B cell (primary cell): ENCODE measurements around the gene BTG2. TPM values are rescaled to one million over a fixed set of nuclear protein-coding genes. Genes with fewer than 3 reads are reported as not detected.

Experiments used
- ATAC-seq: fragments of 200-7000 bp; cut with Tn5 transposase; one replicate; pipeline ENCODE4 v1.10.0; 2021; ENCODE audit warnings: low read depth, mild to moderate bottlenecking, moderate number of reproducible peaks, moderate library complexity
- CTCF ChIA-PET: fragments of 350-600 bp; sonication (Branson Sonifier 250); formaldehyde crosslinking; loops from one replicate; lab custom pipeline; 2021; ENCODE audit warnings: antibody characterized with exemption, inconsistent platforms; lab: Charles Lee
- POLR2A ChIA-PET: fragments of 350-600 bp; sonication (Branson Sonifier 250); formaldehyde crosslinking; loops from one replicate; lab custom pipeline; 2021; ENCODE audit warnings: antibody characterized with exemption; lab: Charles Lee
- DNase-seq: peaks from one replicate; pipeline ENCODE4 v3.0.0; 2013
- H2AFZ ChIP-seq: 2 replicates; pipeline ENCODE4 v1.6.1; 2012; ENCODE audit warnings: mild to moderate bottlenecking, low read depth, low read length; ENCODE audit not compliant: insufficient read depth, poor library complexity, severe bottlenecking
- H3K27ac ChIP-seq, 2 donors: 1 replicate in 1 of 2; 2 replicates in 1 of 2; pipeline ENCODE4 v1.5.1; 2012 to 2013; ENCODE audit warnings: low read length in 2 of 2, mild to moderate bottlenecking in 2 of 2, moderate library complexity in 1 of 2
- H3K27me3 ChIP-seq, 4 experiments: fragments of 200-600 bp in 1 of 4; sonication (generic) in 1 of 4; replicated peaks in 1 of 4; 1 replicate in 2 of 4; 2 replicates in 2 of 4; pipeline versions ENCODE4 v1.6.1 to v1.7.0; 2013 to 2016; ENCODE audit warnings: low read length in 3 of 4, mild to moderate bottlenecking in 2 of 4, mixed read lengths in 1 of 4, moderate library complexity in 1 of 4; ENCODE audit not compliant: insufficient read depth in 4 of 4, control insufficient read depth in 3 of 4; ENCODE audit errors: control extremely low read depth in 1 of 4
- H3K36me3 ChIP-seq, 2 experiments: replicated peaks in 1 of 2; 1 replicate in 1 of 2; 2 replicates in 1 of 2; pipeline versions ENCODE4 v1.6.1 to v1.7.1; 2013; ENCODE audit warnings: low read length in 1 of 2; ENCODE audit not compliant: insufficient read depth in 2 of 2, control insufficient read depth in 1 of 2; ENCODE audit errors: control extremely low read depth in 1 of 2, extremely low read depth in 1 of 2
- H3K4me1 ChIP-seq, 2 donors: fragments of 200-600 bp in 1 of 2; sonication (generic) in 1 of 2; 1 replicate in 1 of 2; 2 replicates in 1 of 2; pipeline versions ENCODE4 v1.5.1 to v1.6.1; 2013 to 2017; ENCODE audit warnings: low read length in 2 of 2; ENCODE audit not compliant: control insufficient read depth in 2 of 2, insufficient read depth in 2 of 2
- H3K4me2 ChIP-seq: replicated peaks from 2 replicates; pipeline ENCODE3; 2012; ENCODE audit warnings: mild to moderate bottlenecking, low read depth, low read length; ENCODE audit not compliant: poor library complexity, severe bottlenecking
- H3K4me3 ChIP-seq, 5 experiments: fragments of 200-600 bp in 1 of 5; sonication (generic) in 1 of 5; 1 replicate in 3 of 5; 2 replicates in 2 of 5; pipeline versions ENCODE4 v1.5.1 to v1.7.0; 2011 to 2016; ENCODE audit warnings: low read length in 4 of 5, mild to moderate bottlenecking in 4 of 5, low read depth in 2 of 5, control low read depth in 1 of 5, moderate library complexity in 1 of 5; ENCODE audit not compliant: insufficient read depth in 1 of 5; ENCODE audit errors: control extremely low read depth in 1 of 5, extremely low read depth in 1 of 5
- H3K79me2 ChIP-seq: fragments of 200-600 bp; sonication (generic); one replicate; pipeline ENCODE4 v1.6.0; 2016; ENCODE audit warnings: low read length; ENCODE audit not compliant: control insufficient read depth, insufficient read depth
- H3K9ac ChIP-seq: fragments of 200-600 bp; sonication (generic); 2 replicates; pipeline ENCODE4 v1.6.1; 2017; ENCODE audit warnings: mild to moderate bottlenecking, low read length, moderate library complexity
- H3K9me3 ChIP-seq, 3 donors: one replicate each; pipeline versions ENCODE4 v1.6.1 to v1.7.1; 2013; ENCODE audit warnings: low read length in 2 of 3; ENCODE audit not compliant: control insufficient read depth in 2 of 3, insufficient read depth in 1 of 3; ENCODE audit errors: control extremely low read depth in 1 of 3
- H4K20me1 ChIP-seq: 2 replicates; pipeline ENCODE4 v1.6.0; 2012; ENCODE audit warnings: mild to moderate bottlenecking, low read length; ENCODE audit not compliant: insufficient read depth, control insufficient read depth, poor library complexity, severe bottlenecking
- H3K27ac Mint-ChIP-seq: one replicate; pipeline ENCODE4 v1.8.0; 2021; ENCODE audit warnings: mixed read lengths
- H3K27me3 Mint-ChIP-seq: one replicate; pipeline ENCODE4 v1.8.0; 2021; ENCODE audit warnings: mixed read lengths
- H3K4me1 Mint-ChIP-seq: one replicate; pipeline ENCODE4 v1.8.0; 2021; ENCODE audit warnings: mixed read lengths
- H3K4me3 Mint-ChIP-seq: one replicate; pipeline ENCODE4 v1.8.0; 2021; ENCODE audit warnings: mixed read lengths
- H3K9me3 Mint-ChIP-seq: one replicate; pipeline ENCODE4 v1.8.0; 2022; ENCODE audit warnings: mixed read lengths; ENCODE audit not compliant: insufficient read depth
- CTCF ChIP-seq: fragments of 200-600 bp; IDR thresholded peaks from one replicate; pipeline ENCODE4 v1.8.0; 2022; ENCODE audit warnings: antibody characterized with exemption, mild to moderate bottlenecking
- EZH2 ChIP-seq: IDR thresholded peaks from 2 replicates; pipeline ENCODE4 v1.6.1; 2012; ENCODE audit warnings: borderline replicate concordance, low read depth, mild to moderate bottlenecking, moderate library complexity, low read length; ENCODE audit not compliant: insufficient read depth, poor library complexity, severe bottlenecking
- WGBS: methylation state at CpG from one replicate; pipeline ENCODE4 v1.1.5; 2013; ENCODE audit warnings: missing lambda C conversion rate; ENCODE audit not compliant: insufficient coverage; 5-methylcytosine and 5-hydroxymethylcytosine counted together
- intact Hi-C: fragments of 100-400 bp; cut with micrococcal nuclease; formaldehyde crosslinking; loops from one replicate; pipeline ENCODE4 v1.10.0; 2022
- polyA plus RNA-seq: library from polyadenylated mRNA; depleted of rRNA; stranded (reverse); fragments of >200 nt; gene quantifications from 2 replicates; pipeline ENCODE4 v1.2.3, GENCODE V29; 2012
- total RNA-seq, 2 donors: library from RNA; stranded (reverse); fragments of 120-200 nt in 1 of 2; gene quantifications; 1 replicate in 1 of 2; 2 replicates in 1 of 2; pipeline versions ENCODE4 v1.2.3 to v1.2.4, GENCODE V29; 2013 to 2022

The BTG2 gene
- total and polyA plus RNA-seq, 2 donors (not counting 1 experiment from before 2014, with no cell fraction given), result 508 to 778 TPM

GRCh38 chr1:203287898-203288297 is 17.4 kb upstream of the BTG2 start:
- H2AFZ ChIP-seq, result no peak overlapping the region
- H3K4me1 Mint-ChIP-seq, result peaks cover 93% of the 10 kb centered on the region
- H3K4me1 ChIP-seq, result peaks cover 82 to 95% of the 10 kb centered on the region in 2 donors
- no peaks in the 10 kb centered on the region for H3K36me3 ChIP-seq
- WGBS, result 55% methylated on average over 3 of the region's 5 CpGs
- intact Hi-C loops, result loop anchor here (5.0 kb wide), 3 partner anchors 1124 to 1999 kb away; partner anchors contain the start of gene PPP1R15B
- H3K79me2 ChIP-seq, result peaks cover 45% of the 10 kb centered on the region
- CTCF ChIA-PET, result interaction anchor here (1.5 to 37.7 kb wide), 5 partner anchors 10 to 200 kb away, joined by 3 to 1776 read pairs (median 159); partner anchors contain the start of genes BTG2 and FMOD
- H3K4me3 Mint-ChIP-seq, result peak overlapping the region; percentile 88
- POLR2A ChIA-PET, result interaction anchor here (0.9 to 12.4 kb wide), 9 partner anchors 8 to 52 kb away, joined by 3 to 422 read pairs (median 22); partner anchors contain the start of gene BTG2
- TF ChIP-seq CTCF, result no peak
- TF ChIP-seq EZH2, result no peak
- peak overlapping the region; percentile 99 to 100 for H3K27ac ChIP-seq
- no peaks in the 10 kb centered on the region for H3K27me3 ChIP-seq
- H3K9ac ChIP-seq, result peak overlapping the region; percentile 86
- no peaks in the 10 kb centered on the region for H3K9me3 ChIP-seq
- no peaks in the 10 kb centered on the region for H3K9me3 Mint-ChIP-seq
- DNase-seq (no peak), ATAC-seq (no peak)
- peak overlapping the region; percentile 95 for H3K27ac Mint-ChIP-seq
- no peaks in the 10 kb centered on the region for H3K27me3 Mint-ChIP-seq
- H3K4me2 ChIP-seq, result peak overlapping the region; percentile 87
- H3K4me3 ChIP-seq, result peak overlapping the region in 4 of 5 experiments; percentile 10 to 35 (median 28)
- no peaks in the 10 kb centered on the region for H4K20me1 ChIP-seq

GRCh38 chr1:203288400-203288799 is 16.9 kb upstream of the BTG2 start:
- H3K4me2 ChIP-seq, result peak overlapping the region; percentile 87
- Mint-ChIP-seq H3K27me3 (no peaks in the 10 kb centered on the region), H3K4me3 (peak overlapping the region; percentile 88), H3K9me3 (no peaks in the 10 kb centered on the region), H3K27ac (peak overlapping the region; percentile 95), H3K4me1 (peaks cover 92% of the 10 kb centered on the region)
- peaks cover 77 to 95% of the 10 kb centered on the region in 2 donors for H3K4me1 ChIP-seq
- peak overlapping the region; percentile 86 for H3K9ac ChIP-seq
- H3K36me3 ChIP-seq, result no peaks in the 10 kb centered on the region
- H4K20me1 ChIP-seq, result no peaks in the 10 kb centered on the region
- intact Hi-C loops, result loop anchor here (5.0 kb wide), 3 partner anchors 1124 to 1999 kb away; partner anchors contain the start of gene PPP1R15B
- TF ChIP-seq CTCF (no peak), EZH2 (no peak)
- no peaks in the 10 kb centered on the region for H3K27me3 ChIP-seq
- peak overlapping the region; percentile 99 to 100 for H3K27ac ChIP-seq
- H3K79me2 ChIP-seq, result peaks cover 45% of the 10 kb centered on the region
- ChIA-PET POLR2A (interaction anchor here (1.0 to 12.4 kb wide), 6 partner anchors 8 to 49 kb away, joined by 6 to 422 read pairs (median 180); partner anchors contain the start of gene BTG2), CTCF (interaction anchor here (1.5 to 37.7 kb wide), 5 partner anchors 11 to 199 kb away, joined by 3 to 1776 read pairs (median 159); partner anchors contain the start of genes BTG2 and FMOD)
- H3K9me3 ChIP-seq, result no peaks in the 10 kb centered on the region
- ATAC-seq (no peak), DNase-seq (peak; percentile 46)
- no CpG with 5 or more reads among the region's 7 CpGs for WGBS
- H3K4me3 ChIP-seq, result peak overlapping the region in 1 of 5 experiments; percentile 33
- H2AFZ ChIP-seq, result no peak overlapping the region
